Measurements from ENCODE around the gene PTPRT. TPM values are rescaled to one million over a fixed set of nuclear protein-coding genes. Genes with fewer than 3 reads are reported as not detected.

PTPRT gene
- total RNA-seq, 2 donors from 2014 or later: 0.20 to 0.52 TPM

DNA sequence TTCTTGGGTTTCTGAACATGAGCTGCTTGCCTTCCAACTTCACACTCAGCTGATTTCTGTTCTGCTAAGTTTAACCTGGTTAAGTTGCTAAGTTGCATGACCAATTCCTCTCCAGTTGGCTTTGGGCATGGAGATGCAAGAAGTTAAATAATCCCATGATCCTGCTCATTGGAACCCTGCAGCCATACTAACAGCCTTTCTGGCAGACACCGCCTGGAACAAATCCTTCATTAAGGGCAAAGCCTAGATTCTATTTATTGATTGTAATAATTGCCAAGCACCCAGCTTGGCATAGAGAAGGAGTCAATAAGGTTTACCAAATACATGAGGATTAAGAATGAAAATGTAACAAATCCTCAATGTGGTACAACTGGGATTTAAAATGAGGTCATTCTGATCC is 829.1 kb downstream of the PTPRT start:
- DNase-seq (no peak), ATAC-seq (no peak)
- intact Hi-C loops (cut with DNase I, micrococcal nuclease): no loop called here

DNA sequence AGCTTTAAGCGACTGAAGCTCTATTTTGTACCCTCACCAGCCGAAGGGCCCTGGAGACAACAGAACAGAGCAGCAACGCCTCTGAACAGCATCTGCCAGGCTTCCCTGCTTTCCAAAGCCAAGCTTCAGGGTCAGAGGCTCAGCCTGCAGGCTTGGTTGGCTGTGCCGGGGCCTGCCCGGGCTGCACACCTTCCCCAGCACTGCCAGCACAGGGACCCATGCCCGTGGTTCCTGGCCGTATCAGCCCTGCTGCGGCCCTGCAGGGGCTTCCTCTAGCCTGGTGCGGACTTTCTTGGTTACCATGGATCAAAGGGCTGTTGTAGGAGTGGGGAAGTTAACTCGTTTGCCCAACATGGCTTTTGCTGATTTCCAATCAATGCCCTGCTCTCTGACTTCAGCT is 830.1 kb downstream of the PTPRT start:
- no peak for ATAC-seq
- DNase-seq: no peak
- intact Hi-C loops (cut with DNase I, micrococcal nuclease): no loop called here

- ATAC-seq (no peak), DNase-seq (no peak)
- intact Hi-C loops (cut with DNase I, micrococcal nuclease): no loop called here
Measured at GRCh38 chr20:42352096-42352495, 837.6 kb downstream of the PTPRT start.

DNA sequence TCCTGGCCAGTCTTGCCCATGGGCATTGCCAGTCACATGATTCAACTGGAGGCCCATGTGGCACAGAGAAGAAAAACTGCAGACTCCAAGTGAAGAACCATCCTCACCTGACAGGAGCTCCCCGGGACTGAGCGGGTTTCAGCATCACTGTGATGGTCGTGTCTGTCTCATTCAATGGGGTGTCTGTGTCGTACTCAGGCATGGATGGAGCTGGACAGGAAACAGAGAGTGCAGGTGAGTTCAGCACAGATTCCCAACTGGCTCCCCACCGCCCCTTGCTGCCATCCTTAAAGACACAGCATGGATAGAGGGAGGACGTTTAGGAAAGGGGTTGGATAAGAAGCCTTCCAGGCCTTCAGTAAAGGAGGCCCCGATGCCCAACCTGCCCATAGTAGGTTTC is 839.2 kb downstream of the PTPRT start:
- DNase-seq (no peak), ATAC-seq (no peak)
- intact Hi-C loops (cut with DNase I, micrococcal nuclease): no loop called here

DNA sequence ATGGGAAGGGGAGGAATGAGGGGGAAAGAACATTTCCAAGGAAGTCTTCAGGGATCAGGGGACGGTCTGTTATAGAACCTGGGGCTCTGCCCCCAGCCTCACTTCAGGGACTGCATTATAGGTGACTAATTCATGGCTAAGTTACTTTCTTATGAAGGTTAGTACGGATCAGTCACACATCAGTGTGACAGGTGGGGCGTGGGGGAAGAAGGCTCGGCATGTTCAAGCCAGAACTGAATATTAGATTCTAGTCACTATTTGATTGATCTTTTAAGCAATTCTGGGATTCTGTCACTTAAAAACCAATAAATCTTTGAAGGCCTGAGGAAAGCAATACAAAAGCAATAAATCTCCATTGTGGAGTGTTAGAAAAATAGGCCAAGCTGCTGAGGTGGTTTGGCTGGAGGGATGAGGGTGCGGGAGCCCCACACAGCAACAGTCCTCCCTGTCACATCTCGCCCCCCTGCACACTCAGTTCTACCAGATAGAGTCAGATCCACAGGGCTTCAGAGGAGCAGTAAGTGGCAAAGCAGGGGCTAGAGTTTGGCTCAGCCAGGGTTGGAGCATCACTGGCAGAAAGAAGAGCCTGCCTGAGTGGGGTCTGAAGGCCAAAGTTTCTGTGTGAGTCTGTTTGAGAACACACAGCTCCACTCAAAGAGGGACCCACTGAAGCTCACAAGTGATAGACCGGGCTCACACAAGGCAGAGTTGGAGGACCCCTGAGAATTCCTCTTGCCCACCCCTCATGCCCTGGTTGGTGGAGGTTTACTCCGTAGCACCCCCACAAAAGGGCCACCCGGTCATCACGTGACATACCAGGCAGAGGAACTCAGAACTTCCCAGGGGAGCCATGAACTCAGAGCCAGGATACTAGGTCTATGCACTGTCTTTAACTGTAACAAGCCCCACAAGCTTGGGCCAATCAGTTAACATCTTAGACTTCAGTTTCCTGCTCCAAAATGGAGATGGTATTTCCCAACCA is 843.2 kb downstream of the PTPRT start:
- no peak for DNase-seq
- intact Hi-C loops (cut with DNase I, micrococcal nuclease): no loop called here
- no peak for ATAC-seq

- ATAC-seq (no peak), DNase-seq (no peak)
- intact Hi-C loops (cut with DNase I, micrococcal nuclease): no loop called here
Measured at GRCh38 chr20:42341654-42342053, 848.1 kb downstream of the PTPRT start.

GRCh38 chr20:42340368-42340767 is 849.3 kb downstream of the PTPRT start:
- intact Hi-C loops (cut with DNase I, micrococcal nuclease): no loop called here
- DNase-seq: no peak
- no peak for ATAC-seq

DNA sequence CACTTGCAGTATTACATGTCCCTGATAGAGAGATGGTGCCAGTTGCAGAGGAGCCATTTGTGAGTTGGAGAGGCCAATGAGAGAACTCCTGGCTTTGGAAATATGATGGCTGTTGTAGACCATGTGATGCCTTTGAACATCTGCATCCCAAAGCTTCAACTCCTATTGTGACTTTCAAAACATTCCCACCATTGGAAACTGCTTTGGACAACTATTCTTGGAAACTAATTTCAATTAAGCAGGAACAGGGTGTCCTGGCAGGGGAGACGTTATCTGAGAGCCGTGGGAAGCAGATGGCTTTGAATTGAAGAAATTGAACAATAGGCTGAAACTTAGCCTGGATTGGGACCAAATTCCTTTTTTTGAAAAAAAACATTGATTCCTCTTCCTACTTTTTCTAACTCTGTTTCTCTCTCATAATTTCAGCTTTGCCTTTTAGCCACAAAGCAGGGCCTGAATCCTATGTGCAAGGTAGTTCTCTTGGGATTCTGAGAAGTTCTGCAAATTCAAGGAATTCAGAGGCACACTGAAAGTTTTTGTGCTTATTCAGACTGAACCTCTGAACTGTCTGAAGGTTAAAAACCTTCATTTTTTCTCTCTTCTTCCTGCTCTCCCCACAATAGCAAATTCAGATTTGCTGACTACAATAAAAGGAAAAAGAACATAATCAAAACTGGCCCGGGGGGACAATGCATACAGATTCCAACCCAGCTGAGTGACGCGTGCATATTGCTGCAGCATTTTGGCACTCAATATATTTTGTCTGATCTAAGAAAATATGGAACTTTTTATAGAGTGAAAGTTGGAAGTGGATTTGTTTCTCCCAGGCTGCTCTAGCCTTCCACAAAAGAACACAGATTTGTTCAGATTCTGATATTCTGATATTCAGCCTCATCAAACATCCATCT is 851.2 kb downstream of the PTPRT start:
- intact Hi-C loops (cut with DNase I, micrococcal nuclease): no loop called here
- no peak for ATAC-seq
- no peak for DNase-seq

GRCh38 chr20:42336576-42336975 is 853.1 kb downstream of the PTPRT start:
- no peak for ATAC-seq

DNA sequence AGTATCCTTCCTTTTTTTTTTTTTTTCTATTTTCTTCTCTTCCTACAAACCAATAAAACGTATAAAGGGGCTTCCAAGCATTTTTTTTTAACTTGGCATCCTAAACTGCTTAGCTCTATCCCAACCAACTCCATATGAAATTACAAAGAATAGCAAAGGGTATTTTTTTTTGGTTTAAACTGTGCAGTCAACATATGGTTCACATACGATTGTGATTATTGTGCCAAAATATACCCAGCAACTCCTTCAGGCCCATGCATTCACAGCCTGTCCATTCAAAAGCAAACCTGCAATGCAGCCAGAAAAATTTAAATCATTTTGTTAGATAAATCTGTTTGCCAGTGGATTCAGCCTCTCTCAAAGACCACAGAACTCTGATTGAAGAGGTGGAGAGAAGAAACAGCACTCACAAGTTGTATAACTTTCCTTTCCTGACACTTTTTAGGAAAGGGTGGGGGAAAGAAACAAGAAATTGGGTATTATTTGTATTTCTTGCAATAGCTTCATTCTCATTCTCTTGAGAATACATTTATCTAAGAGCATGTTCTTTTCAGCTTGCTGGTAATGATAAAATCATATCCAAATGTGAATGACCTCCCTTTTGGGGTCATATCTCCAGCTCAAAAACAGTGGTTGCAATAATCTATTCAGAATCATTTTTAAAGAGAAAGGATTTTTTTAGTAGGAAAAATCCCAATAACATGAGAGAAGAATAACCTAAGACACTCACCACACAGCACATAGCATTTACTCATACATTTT is 870.3 kb downstream of the PTPRT start:
- intact Hi-C loops (cut with DNase I, micrococcal nuclease): no loop called here
- DNase-seq: no peak
- ATAC-seq: no peak

More at GRCh38 chr20:42336576-42336975, 853.1 kb downstream of the PTPRT start:
- no peak for DNase-seq
- intact Hi-C loops (cut with DNase I, micrococcal nuclease): no loop called here

DNA sequence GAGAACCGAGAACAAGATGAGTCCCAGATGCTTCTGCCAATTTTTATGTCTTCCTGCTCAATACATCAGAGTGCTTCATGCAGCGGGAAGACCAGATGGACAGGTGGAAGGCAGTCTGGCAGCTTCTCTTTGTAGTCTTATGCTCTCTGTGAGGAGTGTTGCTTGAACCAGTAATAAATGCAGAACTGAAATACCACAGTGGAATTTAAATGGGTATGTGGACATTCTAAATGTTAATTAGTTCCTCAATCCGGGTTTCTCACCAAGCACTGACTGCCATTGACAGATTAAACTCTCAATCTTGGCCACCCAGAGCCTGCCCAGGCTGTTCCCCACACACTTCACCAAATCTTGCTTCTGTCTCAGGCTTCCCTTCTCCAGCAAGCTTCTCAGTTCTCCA is 876.0 kb downstream of the PTPRT start:
- DNase-seq (no peak), ATAC-seq (no peak)
- intact Hi-C loops (cut with DNase I, micrococcal nuclease): no loop called here

GRCh38 chr20:42309050-42309449 is 880.7 kb downstream of the PTPRT start:
- DNase-seq (no peak), ATAC-seq (no peak)
- intact Hi-C loops (cut with DNase I, micrococcal nuclease): no loop called here

DNA sequence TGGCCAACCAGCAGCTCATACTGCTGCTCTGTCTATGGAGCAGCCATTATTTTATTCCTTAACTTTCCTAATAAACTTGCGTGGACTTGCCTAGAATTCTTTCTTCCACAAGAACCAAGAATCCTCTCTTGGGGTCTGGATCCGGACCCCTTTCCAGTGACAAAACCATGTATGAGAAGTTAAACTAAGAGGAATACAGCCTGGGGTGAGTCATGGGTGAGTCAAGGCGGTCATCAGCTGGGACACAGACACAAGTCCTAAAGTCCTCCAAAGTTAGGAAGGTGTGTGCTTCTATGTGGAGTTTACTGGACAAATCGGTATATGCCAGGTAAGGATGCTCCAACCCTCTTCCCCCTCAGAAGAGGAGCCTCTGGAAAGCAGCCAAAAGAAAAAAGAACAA is 881.5 kb downstream of the PTPRT start:
- intact Hi-C loops (cut with DNase I, micrococcal nuclease): no loop called here
- ATAC-seq (no peak), DNase-seq (no peak)

GRCh38 chr20:42295592-42295991 is 894.1 kb downstream of the PTPRT start:
- DNase-seq: no peak
- intact Hi-C loops (cut with DNase I, micrococcal nuclease): no loop called here
- ATAC-seq: no peak

DNA sequence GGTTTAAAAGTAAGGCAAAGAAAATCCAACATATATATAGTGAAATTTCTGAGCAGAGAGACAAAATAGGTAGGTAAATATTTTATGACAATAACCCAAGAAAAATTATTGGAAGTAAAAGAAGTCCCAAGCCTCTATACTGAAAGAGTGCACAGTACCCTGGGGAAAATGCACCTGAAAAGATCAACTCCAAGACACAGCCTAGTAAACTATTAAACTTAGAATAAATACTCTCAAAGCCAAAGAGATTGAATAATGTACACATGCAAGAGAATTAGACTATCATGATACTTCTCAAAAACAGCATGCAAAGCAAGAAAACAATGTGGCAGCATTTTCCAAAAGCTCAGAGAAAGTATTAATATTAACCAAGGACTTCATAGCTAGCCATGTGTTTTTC is 894.7 kb downstream of the PTPRT start:
- ATAC-seq (no peak), DNase-seq (no peak)
- intact Hi-C loops (cut with DNase I, micrococcal nuclease): no loop called here

- ATAC-seq: no peak
- intact Hi-C loops (cut with DNase I, micrococcal nuclease): no loop called here
- DNase-seq: no peak
Measured at GRCh38 chr20:42281801-42282200, 907.9 kb downstream of the PTPRT start.

- intact Hi-C loops (cut with DNase I, micrococcal nuclease): no loop called here
- ATAC-seq (no peak), DNase-seq (no peak)
Measured at GRCh38 chr20:42276718-42277602, 912.7 kb downstream of the PTPRT start.

- DNase-seq (no peak), ATAC-seq (no peak)
- intact Hi-C loops (cut with DNase I, micrococcal nuclease): no loop called here
Measured at GRCh38 chr20:42274986-42275385, 914.7 kb downstream of the PTPRT start.
